Neural cell (in vitro differentiated cells): ENCODE measurements around the gene TUBG1.

Experiments used
- EZH2 ChIP-seq: fragments of 200-600, 300-800 bp; shearing (Covaris generic), sonication (generic); IDR thresholded peaks from 2 replicates; pipeline ENCODE4 v1.6.1; 2014; ENCODE audit warnings: antibody characterized with exemption, low read length, borderline replicate concordance, mild to moderate bottlenecking; ENCODE audit not compliant: insufficient read depth, poor library complexity, severe bottlenecking
- MXI1 ChIP-seq: fragments of 450-650 bp; conservative IDR thresholded peaks from 2 replicates; pipeline ENCODE4 v1.6.1; 2014; ENCODE audit warnings: antibody characterized with exemption, mild to moderate bottlenecking; ENCODE audit not compliant: poor library complexity, severe bottlenecking
- POLR2AphosphoS5 ChIP-seq: IDR thresholded peaks from 2 replicates; pipeline ENCODE4 v1.6.1; 2012
- RAD21 ChIP-seq: fragments of 450-650 bp; conservative IDR thresholded peaks from 2 replicates; pipeline ENCODE4 v1.6.1; 2014; ENCODE audit warnings: antibody characterized with exemption, mild to moderate bottlenecking, moderate library complexity
- TAF1 ChIP-seq: IDR thresholded peaks from 2 replicates; pipeline ENCODE4 v1.6.1; 2012; ENCODE audit warnings: low read depth
- TF ChIP-seq, protein P1 (sequence below): fragments of 450-650 bp; IDR thresholded peaks from 2 replicates; pipeline ENCODE4 v1.5.1; 2014; ENCODE audit warnings: antibody characterized with exemption, mild to moderate bottlenecking, moderate library complexity; ENCODE audit not compliant: poor library complexity, severe bottlenecking

- TF ChIP-seq, protein P1, sequence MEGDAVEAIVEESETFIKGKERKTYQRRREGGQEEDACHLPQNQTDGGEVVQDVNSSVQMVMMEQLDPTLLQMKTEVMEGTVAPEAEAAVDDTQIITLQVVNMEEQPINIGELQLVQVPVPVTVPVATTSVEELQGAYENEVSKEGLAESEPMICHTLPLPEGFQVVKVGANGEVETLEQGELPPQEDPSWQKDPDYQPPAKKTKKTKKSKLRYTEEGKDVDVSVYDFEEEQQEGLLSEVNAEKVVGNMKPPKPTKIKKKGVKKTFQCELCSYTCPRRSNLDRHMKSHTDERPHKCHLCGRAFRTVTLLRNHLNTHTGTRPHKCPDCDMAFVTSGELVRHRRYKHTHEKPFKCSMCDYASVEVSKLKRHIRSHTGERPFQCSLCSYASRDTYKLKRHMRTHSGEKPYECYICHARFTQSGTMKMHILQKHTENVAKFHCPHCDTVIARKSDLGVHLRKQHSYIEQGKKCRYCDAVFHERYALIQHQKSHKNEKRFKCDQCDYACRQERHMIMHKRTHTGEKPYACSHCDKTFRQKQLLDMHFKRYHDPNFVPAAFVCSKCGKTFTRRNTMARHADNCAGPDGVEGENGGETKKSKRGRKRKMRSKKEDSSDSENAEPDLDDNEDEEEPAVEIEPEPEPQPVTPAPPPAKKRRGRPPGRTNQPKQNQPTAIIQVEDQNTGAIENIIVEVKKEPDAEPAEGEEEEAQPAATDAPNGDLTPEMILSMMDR = no peak
- TF ChIP-seq POLR2AphosphoS5 = no peak
- no peak for TF ChIP-seq EZH2
- TF ChIP-seq TAF1 = no peak
- TF ChIP-seq MXI1 = no peak
- TF ChIP-seq RAD21 = no peak
Measured at GRCh38 chr17:42571435-42572225, 37.9 kb upstream of the TUBG1 start.
